GM23248 (cell line): ENCODE results near the gene SRMS. TPM values are rescaled to one million over a fixed set of nuclear protein-coding genes. Genes with fewer than 3 reads are reported as not detected.
"Not testable (repeated sequence)": the region's sequence is repeated elsewhere in the genome, so short reads cannot be mapped to it uniquely, and the experiment has no call there.

ENCODE experiments used
- DNase-seq: peaks from one replicate; pipeline ENCODE4 v3.0.0-alpha.2; 2015
- H2AFZ ChIP-seq: fragments of 200-600 bp; sonication (generic); 2 replicates; pipeline ENCODE4 v1.6.1; 2016; ENCODE audit warnings: antibody characterized with exemption
- H3F3A ChIP-seq: fragments of 200-600 bp; sonication (generic); 2 replicates; pipeline ENCODE4 v1.6.1; 2016; ENCODE audit warnings: mild to moderate bottlenecking, antibody characterized with exemption, mixed run types; ENCODE audit not compliant: insufficient read depth
- H3K27ac ChIP-seq: fragments of 200-600 bp; sonication (generic); 2 replicates; pipeline ENCODE4 v1.5.1; 2016; ENCODE audit warnings: mild to moderate bottlenecking
- H3K27me3 ChIP-seq: fragments of 200-600 bp; sonication (generic); replicated peaks from 2 replicates; pipeline ENCODE4 v1.6.1; 2016; ENCODE audit warnings: mild to moderate bottlenecking; ENCODE audit not compliant: insufficient read depth
- H3K36me3 ChIP-seq: fragments of 200-600 bp; sonication (generic); 2 replicates; pipeline ENCODE4 v1.6.1; 2016; ENCODE audit warnings: low read depth, mild to moderate bottlenecking
- H3K4me1 ChIP-seq: fragments of 200-600 bp; sonication (generic); 2 replicates; pipeline ENCODE4 v1.6.1; 2016; ENCODE audit warnings: mild to moderate bottlenecking; ENCODE audit not compliant: insufficient read depth
- H3K4me2 ChIP-seq: fragments of 200-600 bp; sonication (generic); one replicate; pipeline ENCODE4 v1.6.1; 2016; ENCODE audit warnings: mild to moderate bottlenecking; ENCODE audit not compliant: unreplicated experiment
- H3K4me3 ChIP-seq: fragments of 200-600 bp; sonication (generic); 2 replicates; pipeline ENCODE4 v1.5.1; 2016; ENCODE audit warnings: mild to moderate bottlenecking
- H3K79me2 ChIP-seq: fragments of 200-600 bp; sonication (generic); 2 replicates; pipeline ENCODE4 v1.6.1; 2016; ENCODE audit warnings: mild to moderate bottlenecking; ENCODE audit not compliant: insufficient read depth
- H3K9ac ChIP-seq: fragments of 200-600 bp; sonication (generic); 2 replicates; pipeline ENCODE4 v1.6.1; 2016; ENCODE audit warnings: mild to moderate bottlenecking
- H3K9me2 ChIP-seq: fragments of 200-600 bp; sonication (generic); 2 replicates; pipeline ENCODE4 v1.6.1; 2016; ENCODE audit warnings: mixed run types, mild to moderate bottlenecking, moderate library complexity; ENCODE audit not compliant: insufficient read depth
- H3K9me3 ChIP-seq: fragments of 200-600 bp; sonication (generic); one replicate; pipeline ENCODE4 v1.6.1; 2017; ENCODE audit warnings: low read depth
- H4K20me1 ChIP-seq: fragments of 200-600 bp; sonication (generic); 2 replicates; pipeline ENCODE4 v1.6.0; 2016; ENCODE audit not compliant: insufficient read depth
- EZH2 ChIP-seq: fragments of 200-600 bp; sonication (generic); IDR thresholded peaks from 2 replicates; pipeline ENCODE4 v1.6.1; 2018; ENCODE audit warnings: antibody characterized with exemption, mild to moderate bottlenecking; ENCODE audit not compliant: insufficient read depth, poor library complexity, severe bottlenecking
- EZH2phosphoT487 ChIP-seq: fragments of 200-600 bp; sonication (generic); IDR thresholded peaks from 2 replicates; pipeline ENCODE4 v1.6.1; 2018; ENCODE audit warnings: antibody characterized with exemption, moderate library complexity, mild to moderate bottlenecking, low read depth; ENCODE audit not compliant: insufficient read depth
- WGBS, 2 experiments: methylation state at CpG; one replicate each; pipeline ENCODE4 v1.1.6; 2015 to 2017; ENCODE audit warnings: low lambda C conversion rate in 2 of 2, low coverage in 1 of 2; ENCODE audit errors: missing lambda C conversion rate in 2 of 2; 5-methylcytosine and 5-hydroxymethylcytosine counted together
- in situ Hi-C: fragments of 300-500 bp; cut with MboI; formaldehyde crosslinking; loops from 2 replicates; pipeline ENCODE4 v1.15.0; 2020
- polyA plus RNA-seq: library from polyadenylated mRNA; unstranded; fragments of >200 nt; fragmentation: Nextera tagmentation; extraction: Ambion mirVana; gene quantifications from 2 replicates; pipeline ENCODE4 v1.2.1, GENCODE V29; 2016
- total RNA-seq: library from RNA; depleted of rRNA; stranded (reverse); fragments of >200 nt; shearing (Covaris generic); gene quantifications from 2 replicates; pipeline ENCODE4 v1.2.3, GENCODE V29; 2014

Gene SRMS
- total and polyA plus RNA-seq, 2 experiments from 2014 or later: not detected

DNA sequence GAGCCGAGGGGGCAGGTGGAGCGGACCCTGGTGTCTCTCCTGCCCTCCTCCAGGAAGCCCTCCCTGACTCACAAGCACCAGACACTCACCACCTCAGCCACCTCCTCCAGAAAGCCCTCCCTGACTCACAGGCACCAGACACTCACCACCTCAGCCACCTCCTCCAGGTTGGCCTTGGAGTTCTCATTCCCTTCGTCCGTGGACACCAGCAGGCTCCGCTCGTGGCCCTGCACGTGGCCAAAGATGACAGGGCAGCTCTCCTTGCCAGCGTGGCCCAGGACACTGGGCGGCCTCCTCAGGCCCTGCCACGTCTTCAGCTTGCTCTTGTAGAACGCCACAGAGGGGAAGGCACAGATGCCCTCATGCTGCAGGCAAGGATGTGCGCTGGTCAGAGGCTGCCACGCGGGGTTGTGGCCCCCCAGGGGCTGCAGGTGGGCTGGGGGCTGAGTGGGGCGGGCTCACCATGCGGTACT lies 12.8 kb upstream of the SRMS start:
- H3K79me2 ChIP-seq: no peaks in the 10 kb centered on the region
- H2AFZ ChIP-seq: no peak overlapping the region
- no peaks in the 10 kb centered on the region for H3F3A ChIP-seq
- no peaks in the 10 kb centered on the region for H3K9me2 ChIP-seq
- no peak for DNase-seq
- H4K20me1 ChIP-seq: no peaks in the 10 kb centered on the region
- no peak overlapping the region for H3K9ac ChIP-seq
- no peak overlapping the region for H3K4me2 ChIP-seq
- TF ChIP-seq EZH2: no peak
- TF ChIP-seq EZH2phosphoT487: no peak
- H3K4me3 ChIP-seq: no peak overlapping the region
- no peaks in the 10 kb centered on the region for H3K9me3 ChIP-seq
- WGBS, 2 experiments: 97 to 98% methylated on average over 16 of the region's 16 CpGs
- no peaks in the 10 kb centered on the region for H3K36me3 ChIP-seq
- H3K4me1 ChIP-seq: no peaks in the 10 kb centered on the region
- in situ Hi-C loops: no loop called here
- no peaks in the 10 kb centered on the region for H3K27me3 ChIP-seq
- no peak overlapping the region for H3K27ac ChIP-seq

DNA sequence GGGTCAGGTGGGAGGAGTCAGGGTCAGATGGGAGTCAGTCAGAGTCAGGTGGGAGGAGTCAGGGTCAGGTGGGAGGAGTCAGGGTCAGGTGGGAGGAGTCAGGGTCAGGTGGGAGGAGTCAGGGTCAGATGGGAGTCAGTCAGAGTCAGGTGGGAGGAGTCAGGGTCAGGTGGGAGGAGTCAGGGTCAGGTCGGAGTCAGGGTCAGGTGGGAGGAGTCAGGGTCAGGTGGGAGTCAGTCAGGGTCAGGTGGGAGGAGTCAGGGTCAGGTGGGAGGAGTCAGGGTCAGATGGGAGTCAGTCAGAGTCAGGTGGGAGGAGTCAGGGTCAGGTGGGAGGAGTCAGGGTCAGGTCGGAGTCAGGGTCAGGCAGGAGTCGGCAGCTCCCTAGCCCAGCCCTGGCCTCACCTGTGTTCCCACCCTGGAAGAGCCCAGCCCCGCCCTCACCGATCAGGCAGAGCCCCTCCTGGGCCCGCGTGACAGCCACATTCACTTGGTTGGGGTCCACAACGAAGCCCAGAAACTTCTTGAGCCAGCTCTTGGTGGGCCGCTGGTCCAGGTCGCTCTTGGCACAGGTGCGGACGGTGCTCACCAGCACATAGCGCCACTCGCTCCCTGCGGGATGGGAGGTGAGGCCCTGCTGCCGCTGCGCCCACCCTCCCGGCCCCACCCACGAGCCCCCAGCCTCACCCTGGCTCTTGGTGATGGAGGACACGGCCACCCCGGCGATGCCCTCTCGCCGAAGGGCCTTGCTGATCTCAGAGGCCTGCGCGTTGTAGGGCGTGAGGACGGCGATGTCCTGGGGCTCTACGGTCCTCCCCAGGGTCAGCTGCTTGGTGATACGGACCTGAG lies 12.2 kb upstream of the SRMS start:
- H3K4me1 ChIP-seq, H3K4me3 ChIP-seq, H3K9ac ChIP-seq, H2AFZ ChIP-seq, H3K27me3 ChIP-seq, H3K9me2 ChIP-seq, H4K20me1 ChIP-seq, H3K4me2 ChIP-seq, H3K27ac ChIP-seq, DNase-seq, H3K79me2 ChIP-seq, in situ Hi-C loops, H3K9me3 ChIP-seq, H3F3A ChIP-seq, H3K36me3 ChIP-seq: not testable (repeated sequence)
- 95 to 97% methylated on average over 22 to 31 of the region's 31 CpGs for WGBS, 2 experiments

GRCh38 chr20:63558804-63559484 lies 11.4 kb upstream of the SRMS start:
- TF ChIP-seq EZH2 (no peak), EZH2phosphoT487 (no peak)
- H3K4me3 ChIP-seq: no peak overlapping the region
- WGBS, 2 experiments: 97 to 98% methylated on average over 11 to 14 of the region's 14 CpGs
- no peak overlapping the region for H3K27ac ChIP-seq
- DNase-seq: no peak
- H3K9me3 ChIP-seq: no peaks in the 10 kb centered on the region
- no peaks in the 10 kb centered on the region for H3K4me1 ChIP-seq
- H2AFZ ChIP-seq: no peak overlapping the region
- H3K79me2 ChIP-seq: no peaks in the 10 kb centered on the region
- H3K4me2 ChIP-seq: no peak overlapping the region
- no peaks in the 10 kb centered on the region for H3F3A ChIP-seq
- H3K27me3 ChIP-seq: no peaks in the 10 kb centered on the region
- no peaks in the 10 kb centered on the region for H3K9me2 ChIP-seq
- in situ Hi-C loops: no loop called here
- no peaks in the 10 kb centered on the region for H4K20me1 ChIP-seq
- H3K9ac ChIP-seq: no peak overlapping the region
- no peaks in the 10 kb centered on the region for H3K36me3 ChIP-seq

DNA sequence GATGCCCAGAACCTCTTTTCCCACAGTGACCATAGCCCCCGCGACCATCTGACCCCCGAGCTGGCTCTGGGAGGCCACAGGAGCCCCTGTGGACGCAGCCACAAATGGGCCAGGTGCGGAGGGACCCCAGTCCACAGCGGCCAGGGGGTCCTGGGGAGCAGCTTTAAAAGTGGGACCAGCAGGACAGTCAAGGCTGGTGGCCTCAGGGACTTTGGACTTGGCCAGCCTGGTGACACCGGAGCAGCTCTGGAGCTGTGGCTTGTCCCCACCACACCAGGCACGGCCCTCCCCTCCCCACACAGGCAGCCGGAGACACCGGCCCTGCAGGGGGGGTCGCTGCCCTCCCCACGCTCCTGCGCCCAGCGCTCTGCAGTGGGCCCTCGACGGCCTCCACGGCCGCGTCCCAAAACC lies 9.9 kb upstream of the SRMS start:
- Histone ChIP-seq H3K9me3 (no peaks in the 10 kb centered on the region), H3K9ac (no peak overlapping the region), H3K36me3 (no peaks in the 10 kb centered on the region), H3K27me3 (no peaks in the 10 kb centered on the region), H4K20me1 (no peaks in the 10 kb centered on the region), H3K27ac (no peak overlapping the region), H2AFZ (no peak overlapping the region), H3K4me1 (no peaks in the 10 kb centered on the region), H3F3A (0 out of 2 replicates have a peak, but pooled peaks cover 7% of the 10 kb centered on the region), H3K4me3 (no peak overlapping the region), H3K4me2 (no peak overlapping the region), H3K79me2 (no peaks in the 10 kb centered on the region), H3K9me2 (no peaks in the 10 kb centered on the region)
- DNase-seq: no peak
- no peak for TF ChIP-seq EZH2phosphoT487
- no peak for TF ChIP-seq EZH2
- WGBS, 2 experiments: 93 to 96% methylated on average over 6 to 19 of the region's 19 CpGs
- in situ Hi-C loops: no loop called here
